ENCODE results near the gene ZDHHC11. TPM values are rescaled to one million over a fixed set of nuclear protein-coding genes. Genes with fewer than 3 reads are reported as not detected.
"Not testable (repeated sequence)": the region's sequence is repeated elsewhere in the genome, so short reads cannot be mapped to it uniquely, and the experiment has no call there.

ZDHHC11 gene
- total RNA-seq, 2 experiments from 2014 or later, result 6.2 to 7.9 TPM

GRCh38 chr5:780571-780970 lies 70.2 kb downstream of the ZDHHC11 start:
- intact Hi-C loops (cut with micrococcal nuclease); H3K27me3 Mint-ChIP-seq; H3K4me3 Mint-ChIP-seq; POLR2A ChIA-PET; DNase-seq; H3K27ac Mint-ChIP-seq; H3K36me3 Mint-ChIP-seq; H3K9me3 Mint-ChIP-seq; H3K4me1 Mint-ChIP-seq (ENCODE audit: low read depth); CTCF ChIA-PET: not testable (repeated sequence)

DNA sequence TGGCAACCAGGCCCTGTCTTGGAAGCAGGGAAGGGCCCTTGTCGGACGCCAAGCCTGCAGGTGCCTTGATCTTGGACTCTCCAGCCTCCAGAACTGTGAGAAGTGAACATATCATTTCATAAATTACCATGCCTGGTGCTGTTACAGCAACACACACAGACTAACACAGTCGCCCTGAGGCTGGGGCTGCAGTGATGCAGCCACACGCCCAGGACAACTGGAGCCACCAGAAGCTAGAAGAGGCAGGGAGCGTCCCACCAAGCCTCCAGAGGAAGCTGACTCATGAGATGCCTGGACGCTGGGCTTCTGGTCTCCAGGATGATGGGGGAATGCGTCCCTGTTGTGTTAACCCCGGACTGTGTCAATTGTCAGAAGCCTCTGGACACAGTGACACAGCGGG lies 71.8 kb downstream of the ZDHHC11 start:
- H3K27ac Mint-ChIP-seq; H3K9me3 Mint-ChIP-seq; H3K27me3 Mint-ChIP-seq; DNase-seq; H3K4me1 Mint-ChIP-seq (ENCODE audit: low read depth); H3K4me3 Mint-ChIP-seq; H3K36me3 Mint-ChIP-seq; CTCF ChIA-PET; POLR2A ChIA-PET; intact Hi-C loops (cut with micrococcal nuclease): not testable (repeated sequence)

DNA sequence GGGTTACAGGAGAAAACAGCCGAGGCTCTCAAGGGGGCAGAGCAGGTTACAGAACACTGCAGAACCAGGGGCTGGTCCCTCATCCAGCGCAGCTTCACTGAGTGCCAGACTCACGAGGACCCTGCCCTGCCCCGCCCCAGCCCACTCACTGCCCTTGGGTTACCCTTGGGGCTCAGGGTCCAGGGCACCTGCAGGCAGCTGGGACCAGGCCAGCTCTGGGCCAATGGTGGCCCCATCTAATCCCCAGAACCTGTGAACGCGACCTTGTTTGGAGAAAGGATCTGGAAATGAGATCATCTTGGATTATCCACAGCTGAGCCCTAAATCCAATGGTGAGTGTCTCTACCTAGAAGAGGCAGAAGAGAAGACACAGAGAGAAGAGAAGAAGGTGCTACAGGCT lies 72.4 kb downstream of the ZDHHC11 start:
- H3K27ac Mint-ChIP-seq; POLR2A ChIA-PET; intact Hi-C loops (cut with micrococcal nuclease); H3K4me3 Mint-ChIP-seq; H3K9me3 Mint-ChIP-seq; DNase-seq; H3K4me1 Mint-ChIP-seq (ENCODE audit: low read depth); H3K27me3 Mint-ChIP-seq; CTCF ChIA-PET; H3K36me3 Mint-ChIP-seq: not testable (repeated sequence)

DNA sequence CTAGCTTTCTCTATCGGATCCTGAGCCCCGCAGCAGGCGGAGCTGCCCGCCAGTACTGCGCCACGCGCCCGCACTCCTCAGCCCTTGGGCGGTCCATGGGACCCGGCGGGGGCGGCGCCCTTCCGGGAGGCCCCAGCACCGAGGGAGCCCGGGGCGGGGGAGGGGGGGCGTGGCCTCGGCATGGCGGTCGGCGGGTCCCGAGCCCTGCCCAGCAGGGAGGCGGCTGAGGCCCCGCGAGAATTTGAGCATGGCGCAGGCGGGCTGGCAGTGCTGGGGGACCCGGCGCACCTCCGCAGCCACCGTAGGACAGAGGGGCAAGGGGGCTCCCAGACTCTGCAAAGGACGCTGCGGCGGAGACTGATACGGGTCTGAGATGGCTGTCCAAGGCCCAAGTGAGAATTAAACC lies 73.0 kb downstream of the ZDHHC11 start:
- CTCF ChIA-PET, result no interaction called here
- Mint-ChIP-seq H3K36me3 (no peaks in the 10 kb centered on the region), H3K4me1 (ENCODE audit: low read depth) (no peaks in the 10 kb centered on the region), H3K4me3 (no peak overlapping the region), H3K27me3 (no peaks in the 10 kb centered on the region), H3K9me3 (no peaks in the 10 kb centered on the region), H3K27ac (no peak overlapping the region)
- no peak for DNase-seq
- POLR2A ChIA-PET, result no interaction called here
- intact Hi-C loops (cut with micrococcal nuclease), result no loop called here

GRCh38 chr5:776862-777711 lies 73.7 kb downstream of the ZDHHC11 start:
- H3K27me3 Mint-ChIP-seq, result no peaks in the 10 kb centered on the region
- no peak overlapping the region for H3K4me3 Mint-ChIP-seq
- no peaks in the 10 kb centered on the region for H3K36me3 Mint-ChIP-seq
- H3K9me3 Mint-ChIP-seq, result no peaks in the 10 kb centered on the region
- POLR2A ChIA-PET, result no interaction called here
- CTCF ChIA-PET, result no interaction called here
- no peak overlapping the region for H3K27ac Mint-ChIP-seq
- H3K4me1 Mint-ChIP-seq (ENCODE audit: low read depth), result no peaks in the 10 kb centered on the region
- DNase-seq, result no peak
- intact Hi-C loops (cut with micrococcal nuclease), result no loop called here

- no peak overlapping the region for H3K27ac Mint-ChIP-seq
- H3K4me1 Mint-ChIP-seq (ENCODE audit: low read depth), result no peaks in the 10 kb centered on the region
- no peak for DNase-seq
- CTCF ChIA-PET, result no interaction called here
- POLR2A ChIA-PET, result no interaction called here
- no peaks in the 10 kb centered on the region for H3K9me3 Mint-ChIP-seq
- intact Hi-C loops (cut with micrococcal nuclease), result loop anchor here (2.0 kb wide), 1 partner anchor 93 kb away; no protein-coding TSS in a partner anchor
- H3K4me3 Mint-ChIP-seq, result no peak overlapping the region
- no peaks in the 10 kb centered on the region for H3K36me3 Mint-ChIP-seq
- no peaks in the 10 kb centered on the region for H3K27me3 Mint-ChIP-seq
These were observed 74.6 kb downstream of the ZDHHC11 start for GRCh38 chr5:775961-776861.

DNA sequence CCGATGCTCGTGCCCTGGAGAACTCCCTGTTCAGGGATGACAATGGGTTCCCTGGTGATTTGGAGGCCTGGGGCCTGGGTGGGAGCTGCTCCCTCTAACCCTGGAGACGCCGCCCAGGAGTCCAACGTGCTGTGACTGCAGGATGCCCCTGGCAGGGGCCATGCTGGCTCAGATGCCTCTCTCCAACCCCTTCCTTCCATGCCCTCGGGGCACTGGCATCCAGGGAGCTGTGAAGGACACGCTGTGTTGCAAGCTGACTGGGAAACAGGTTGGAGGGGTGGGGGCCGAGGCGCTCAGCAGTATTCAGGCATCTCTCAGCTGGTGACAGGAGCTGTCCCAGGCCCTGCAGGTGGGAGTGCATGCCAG lies 75.2 kb downstream of the ZDHHC11 start:
- intact Hi-C loops (cut with micrococcal nuclease), result loop anchor here (2.0 kb wide), 1 partner anchor 93 kb away; no protein-coding TSS in a partner anchor
- POLR2A ChIA-PET; H3K36me3 Mint-ChIP-seq; H3K27me3 Mint-ChIP-seq; H3K27ac Mint-ChIP-seq; H3K4me1 Mint-ChIP-seq (ENCODE audit: low read depth); H3K9me3 Mint-ChIP-seq; H3K4me3 Mint-ChIP-seq; DNase-seq; CTCF ChIA-PET: not testable (repeated sequence)

- intact Hi-C loops (cut with micrococcal nuclease), result loop anchor here (2.0 kb wide), 1 partner anchor 92 kb away; no protein-coding TSS in a partner anchor
- H3K27me3 Mint-ChIP-seq; DNase-seq; H3K4me3 Mint-ChIP-seq; H3K9me3 Mint-ChIP-seq; H3K36me3 Mint-ChIP-seq; CTCF ChIA-PET; H3K4me1 Mint-ChIP-seq (ENCODE audit: low read depth); H3K27ac Mint-ChIP-seq; POLR2A ChIA-PET: not testable (repeated sequence)
These were observed 75.8 kb downstream of the ZDHHC11 start for GRCh38 chr5:774854-775505.

- intact Hi-C loops (cut with micrococcal nuclease), result loop anchor here (2.0 kb wide), 1 partner anchor 92 kb away; no protein-coding TSS in a partner anchor
These were observed 76.5 kb downstream of the ZDHHC11 start for GRCh38 chr5:774304-774703.

GRCh38 chr5:773517-774264 lies 77.1 kb downstream of the ZDHHC11 start:
- H3K27ac Mint-ChIP-seq, result no peak overlapping the region
- peak; percentile 8 for DNase-seq
- H3K27me3 Mint-ChIP-seq, result no peaks in the 10 kb centered on the region
- CTCF ChIA-PET, result no interaction called here
- H3K36me3 Mint-ChIP-seq, result no peaks in the 10 kb centered on the region
- no peaks in the 10 kb centered on the region for H3K4me1 Mint-ChIP-seq (ENCODE audit: low read depth)
- H3K4me3 Mint-ChIP-seq, result no peak overlapping the region
- POLR2A ChIA-PET, result no interaction called here
- intact Hi-C loops (cut with micrococcal nuclease), result loop anchor here (2.0 kb wide), 1 partner anchor 91 kb away; no protein-coding TSS in a partner anchor
- H3K9me3 Mint-ChIP-seq, result no peaks in the 10 kb centered on the region

More at GRCh38 chr5:774304-774703, 76.5 kb downstream of the ZDHHC11 start:
- H3K9me3 Mint-ChIP-seq; H3K4me1 Mint-ChIP-seq (ENCODE audit: low read depth); CTCF ChIA-PET; POLR2A ChIA-PET; H3K27me3 Mint-ChIP-seq; DNase-seq; H3K27ac Mint-ChIP-seq; H3K36me3 Mint-ChIP-seq; H3K4me3 Mint-ChIP-seq: not testable (repeated sequence)

DNA sequence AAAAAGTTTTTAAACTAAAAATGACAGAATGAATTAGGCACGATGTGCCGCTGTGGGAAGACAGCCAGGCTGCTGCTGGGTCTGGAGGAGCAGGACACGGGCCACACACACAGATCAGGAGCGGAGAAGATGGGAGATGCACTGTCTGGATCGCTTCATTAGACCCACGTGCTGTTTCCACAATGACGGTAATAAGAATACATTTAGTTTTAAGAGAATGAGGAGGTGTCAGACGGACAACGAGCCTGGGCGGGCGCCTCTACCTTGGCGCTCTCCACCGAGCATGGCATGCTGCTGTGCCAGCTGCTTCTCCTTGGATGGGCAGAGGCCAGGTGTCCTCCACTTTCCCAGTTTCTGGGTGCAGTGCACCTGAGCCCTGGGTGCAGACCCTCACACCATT lies 77.9 kb downstream of the ZDHHC11 start:
- intact Hi-C loops (cut with micrococcal nuclease); H3K27ac Mint-ChIP-seq; POLR2A ChIA-PET; H3K4me3 Mint-ChIP-seq; H3K9me3 Mint-ChIP-seq; H3K36me3 Mint-ChIP-seq; H3K27me3 Mint-ChIP-seq; CTCF ChIA-PET; H3K4me1 Mint-ChIP-seq (ENCODE audit: low read depth): not testable (repeated sequence)
- peak; percentile 5 for DNase-seq

DNA sequence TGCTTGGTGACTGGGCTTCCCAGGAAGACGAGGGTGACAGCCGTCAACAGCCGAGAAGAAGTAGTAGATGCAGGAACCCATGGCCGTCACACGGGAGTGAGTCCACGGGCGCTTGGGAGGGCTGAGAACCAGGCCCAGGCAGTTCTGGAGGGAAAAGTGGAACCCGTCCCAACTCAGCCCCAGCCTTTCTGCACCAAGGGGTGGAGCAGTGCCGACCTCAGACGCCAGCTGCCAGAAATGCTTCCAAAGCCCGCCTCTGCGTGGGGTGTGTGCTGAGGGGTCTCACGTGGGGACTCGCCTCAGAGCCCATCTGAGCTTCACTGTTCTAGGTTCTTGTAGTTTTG lies 78.3 kb downstream of the ZDHHC11 start:
- H3K27ac Mint-ChIP-seq; H3K36me3 Mint-ChIP-seq; POLR2A ChIA-PET; H3K9me3 Mint-ChIP-seq; H3K4me1 Mint-ChIP-seq (ENCODE audit: low read depth); H3K4me3 Mint-ChIP-seq; CTCF ChIA-PET; intact Hi-C loops (cut with micrococcal nuclease); DNase-seq; H3K27me3 Mint-ChIP-seq: not testable (repeated sequence)

Data from activated CD4-positive, alpha-beta memory T cell treated with anti-CD3 and anti-CD28 coated beads for 36 hours (primary cell).